GM23338 (cell line): Measurements from ENCODE around the gene ERC2. TPM values are rescaled to one million over a fixed set of nuclear protein-coding genes. Genes with fewer than 3 reads are reported as not detected.

Source experiments
- ATAC-seq: fragments of 200-7000 bp; cut with Tn5 transposase; 3 replicates; pipeline ENCODE4 v1.9.1; 2020
- DNase-seq: peaks from one replicate; pipeline ENCODE4 v3.0.0-alpha.2; 2015; ENCODE audit warnings: low spot score
- H2AFZ ChIP-seq: fragments of 200-600 bp; sonication (generic); 2 replicates; pipeline ENCODE4 v1.8.0; 2016; ENCODE audit warnings: antibody characterized with exemption, mild to moderate bottlenecking, moderate library complexity
- H3F3A ChIP-seq: fragments of 200-600 bp; sonication (generic); replicated peaks from 2 replicates; pipeline ENCODE4 v1.8.0; 2017; ENCODE audit warnings: antibody characterized with exemption, mixed run types, low read depth
- H3K27ac ChIP-seq: fragments of 200-600 bp; sonication (generic); 2 replicates; pipeline ENCODE4 v1.6.1; 2016; ENCODE audit warnings: low read depth
- H3K27me3 ChIP-seq: fragments of 200-600 bp; sonication (generic); 2 replicates; pipeline ENCODE4 v1.8.0; 2016; ENCODE audit warnings: mild to moderate bottlenecking, mixed run types, moderate library complexity; ENCODE audit not compliant: insufficient read depth
- H3K36me3 ChIP-seq: fragments of 200-600 bp; sonication (generic); 2 replicates; pipeline ENCODE4 v1.8.0; 2016; ENCODE audit warnings: mild to moderate bottlenecking; ENCODE audit not compliant: insufficient read depth
- H3K4me1 ChIP-seq: fragments of 200-600 bp; sonication (generic); 2 replicates; pipeline ENCODE4 v1.8.0; 2016; ENCODE audit warnings: mild to moderate bottlenecking, moderate library complexity; ENCODE audit not compliant: insufficient read depth
- H3K4me2 ChIP-seq: fragments of 200-600 bp; sonication (generic); 2 replicates; pipeline ENCODE4 v1.7.1; 2017; ENCODE audit warnings: mixed run types
- H3K4me3 ChIP-seq: fragments of 200-600 bp; sonication (generic); 2 replicates; pipeline ENCODE4 v1.6.1; 2016; ENCODE audit warnings: mixed run types
- H3K79me2 ChIP-seq: fragments of 200-600 bp; sonication (generic); replicated peaks from 2 replicates; pipeline ENCODE4 v1.8.0; 2017; ENCODE audit warnings: mild to moderate bottlenecking; ENCODE audit not compliant: insufficient read depth
- H3K9me2 ChIP-seq: fragments of 200-600 bp; sonication (generic); 2 replicates; pipeline ENCODE4 v1.8.0; 2017; ENCODE audit not compliant: insufficient read depth
- H4K20me1 ChIP-seq: fragments of 200-600 bp; sonication (generic); replicated peaks from 2 replicates; pipeline ENCODE4 v1.8.0; 2017; ENCODE audit warnings: mild to moderate bottlenecking; ENCODE audit not compliant: insufficient read depth
- H3K27ac Mint-ChIP-seq: 2 replicates; pipeline ENCODE4 v1.8.0; 2020; ENCODE audit warnings: inconsistent platforms, mild to moderate bottlenecking, moderate library complexity, mixed read lengths
- H3K27me3 Mint-ChIP-seq: 3 replicates; pipeline ENCODE4 v1.8.0; 2022; ENCODE audit warnings: low read depth, mild to moderate bottlenecking, moderate library complexity, mixed read lengths, inconsistent platforms; ENCODE audit not compliant: insufficient read depth, poor library complexity
- H3K36me3 Mint-ChIP-seq: 3 replicates; pipeline ENCODE4 v1.8.0; 2021; ENCODE audit warnings: low read depth, mild to moderate bottlenecking, inconsistent platforms, moderate library complexity, mixed read lengths
- H3K4me1 Mint-ChIP-seq: 3 replicates; pipeline ENCODE4 v1.8.0; 2020; ENCODE audit warnings: mild to moderate bottlenecking, inconsistent platforms, mixed read lengths
- H3K4me3 Mint-ChIP-seq: 3 replicates; pipeline ENCODE4 v1.8.0; 2021; ENCODE audit warnings: moderate library complexity, mild to moderate bottlenecking, inconsistent platforms, mixed read lengths
- H3K9me3 Mint-ChIP-seq: 3 replicates; pipeline ENCODE4 v1.8.0; 2020; ENCODE audit warnings: moderate library complexity, mild to moderate bottlenecking, inconsistent platforms, mixed read lengths
- CREB1 ChIP-seq: fragments of 250-450 bp; sonication (Bioruptor Pico); IDR thresholded peaks from 2 replicates; pipeline ENCODE4 v1.5.0; 2020; ENCODE audit warnings: low read depth, mild to moderate bottlenecking, moderate library complexity
- CTCF ChIP-seq, 2 experiments: fragments of 200-600 bp in 1 of 2; sonication (generic) in 1 of 2; conservative IDR thresholded peaks; 2 replicates each; pipeline versions ENCODE4 v1.5.1 to v1.6.1; 2016 to 2017; ENCODE audit warnings: antibody characterized with exemption in 2 of 2, low read depth in 2 of 2, mild to moderate bottlenecking in 2 of 2, moderate library complexity in 1 of 2
- ETS1 ChIP-seq: IDR thresholded peaks from 2 replicates; pipeline ENCODE4 v1.6.1; 2016; ENCODE audit warnings: antibody characterized with exemption
- EZH2 ChIP-seq: fragments of 200-600 bp; sonication (generic); IDR thresholded peaks from one replicate; pipeline ENCODE4 v1.8.0; 2017; ENCODE audit warnings: antibody characterized with exemption, mild to moderate bottlenecking, low read depth; ENCODE audit not compliant: unreplicated experiment
- EZH2phosphoT487 ChIP-seq: fragments of 200-600 bp; sonication (generic); IDR thresholded peaks from one replicate; pipeline ENCODE4 v1.8.1; 2018; ENCODE audit warnings: antibody characterized with exemption; ENCODE audit not compliant: unreplicated experiment
- JUNB ChIP-seq: IDR thresholded peaks from one replicate; pipeline ENCODE4 v1.6.1; 2016; ENCODE audit warnings: antibody characterized with exemption; ENCODE audit not compliant: unreplicated experiment
- NANOG ChIP-seq: IDR thresholded peaks from 2 replicates; pipeline ENCODE4 v1.6.1; 2016; ENCODE audit warnings: antibody characterized with exemption, borderline replicate concordance
- POLR2AphosphoS5 ChIP-seq: IDR thresholded peaks from 2 replicates; pipeline ENCODE4 v1.6.1; 2016; ENCODE audit warnings: antibody characterized with exemption, low read depth
- REST ChIP-seq: IDR thresholded peaks from one replicate; pipeline ENCODE4 v1.6.1; 2018; ENCODE audit warnings: antibody characterized with exemption; ENCODE audit not compliant: unreplicated experiment
- STAT1 ChIP-seq: IDR thresholded peaks from one replicate; pipeline ENCODE4 v1.6.1; 2016; ENCODE audit warnings: antibody characterized with exemption; ENCODE audit not compliant: unreplicated experiment
- ZNF114 ChIP-seq: fragments of 250-450 bp; sonication (Bioruptor Pico); IDR thresholded peaks from 2 replicates; pipeline ENCODE4 v1.5.0; 2020; ENCODE audit warnings: mild to moderate bottlenecking, moderate library complexity
- ZNF331 ChIP-seq: fragments of 250-450 bp; sonication (Bioruptor Pico); IDR thresholded peaks from 2 replicates; pipeline ENCODE4 v1.5.0; 2020; ENCODE audit warnings: low read depth, mild to moderate bottlenecking, moderate library complexity
- ZNF462 ChIP-seq: fragments of 250-450 bp; sonication (Bioruptor Pico); IDR thresholded peaks from 2 replicates; pipeline ENCODE4 v1.5.0; 2020; ENCODE audit warnings: mild to moderate bottlenecking, moderate library complexity
- polyA plus RNA-seq: library from polyadenylated mRNA; unstranded; fragments of >200 nt; fragmentation: Nextera tagmentation; extraction: Ambion mirVana; gene quantifications from 2 replicates; pipeline ENCODE4 v1.2.1, GENCODE V29; 2016
- total RNA-seq: library from RNA; depleted of rRNA; stranded (reverse); fragments of >200 nt; shearing (Covaris generic); gene quantifications from 2 replicates; pipeline ENCODE4 v1.2.3, GENCODE V29; 2014

ERC2 gene
- total and polyA plus RNA-seq, 2 experiments from 2014 or later: 11.8 to 13.7 TPM

GRCh38 chr3:55551644-55552043 is 916.6 kb downstream of the ERC2 start:
- Histone ChIP-seq H3K79me2 (no peaks in the 10 kb centered on the region), H3K4me3 (no peak overlapping the region), H3F3A (0 out of 2 replicates have a peak, but pooled peaks cover 3% of the 10 kb centered on the region), H3K27me3 (no peaks in the 10 kb centered on the region), H3K9me2 (peaks cover 9% of the 10 kb centered on the region), H3K4me1 (peaks cover 41% of the 10 kb centered on the region), H3K4me2 (no peak overlapping the region), H3K27ac (no peak overlapping the region), H2AFZ (no peak overlapping the region), H3K36me3 (no peaks in the 10 kb centered on the region), H4K20me1 (no peaks in the 10 kb centered on the region)
- ATAC-seq (no peak), DNase-seq (no peak)
- no peak for TF ChIP-seq ETS1
- no peak for TF ChIP-seq JUNB
- no peak for TF ChIP-seq ZNF462
- no peak for TF ChIP-seq ZNF331 (CRISPR knock-in tag)
- TF ChIP-seq POLR2AphosphoS5: no peak
- no peak for TF ChIP-seq REST
- no peak for TF ChIP-seq NANOG
- TF ChIP-seq EZH2phosphoT487: no peak
- TF ChIP-seq CREB1 (CRISPR knock-in tag): no peak
- TF ChIP-seq STAT1: no peak
- TF ChIP-seq ZNF114: no peak
- TF ChIP-seq EZH2: no peak
- TF ChIP-seq CTCF (conservative IDR thresholded peaks at IDR 0.05; ENCODE audit: low read depth in 2 of 2): no peak
- Mint-ChIP-seq H3K27ac (no peak overlapping the region), H3K36me3 (peaks cover 11% of the 10 kb centered on the region), H3K9me3 (peaks cover 7% of the 10 kb centered on the region; the same call in 2 of the 3 replicates), H3K4me3 (no peak overlapping the region), H3K27me3 (peaks cover 15% of the 10 kb centered on the region), H3K4me1 (peaks cover 45% of the 10 kb centered on the region)
